GM12864 (cell line): ENCODE measurements around the gene PIEZO2.

Experiments used
- DNase-seq: peaks from one replicate; pipeline ENCODE4 v3.0.0-alpha.2; 2011; ENCODE audit warnings: low read depth
- H3K4me3 ChIP-seq: 2 replicates; pipeline ENCODE4 v1.5.1; 2011; ENCODE audit warnings: mild to moderate bottlenecking, low read depth, low read length, control low read depth
- TF ChIP-seq, protein P1 (sequence below): IDR thresholded peaks from 2 replicates; pipeline ENCODE4 v1.5.1; 2011; ENCODE audit warnings: low read depth, mild to moderate bottlenecking, moderate library complexity, low read length, control low read depth, inconsistent platforms; ENCODE audit errors: missing control alignments

PIEZO2 gene

DNA sequence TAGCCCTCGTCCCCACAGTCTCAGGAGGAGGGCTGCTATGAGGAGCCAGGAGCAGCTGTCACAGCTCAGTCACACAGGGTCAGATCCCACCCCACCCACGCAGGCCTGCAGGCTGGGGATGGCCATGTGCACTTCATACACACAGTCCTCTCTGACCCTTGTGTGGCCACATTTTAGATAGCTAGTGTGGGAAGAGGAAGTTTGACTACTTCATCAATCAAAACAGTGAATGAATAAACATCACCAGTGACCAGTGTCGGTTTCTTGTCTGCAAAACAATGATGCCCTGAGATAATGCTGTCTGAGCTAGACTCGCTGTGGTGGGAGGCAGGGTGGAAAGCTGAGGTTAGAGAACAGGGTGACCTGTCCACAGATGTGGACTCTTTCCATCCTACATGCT lies 107.1 kb downstream of the PIEZO2 start:
- TF ChIP-seq, protein P1, sequence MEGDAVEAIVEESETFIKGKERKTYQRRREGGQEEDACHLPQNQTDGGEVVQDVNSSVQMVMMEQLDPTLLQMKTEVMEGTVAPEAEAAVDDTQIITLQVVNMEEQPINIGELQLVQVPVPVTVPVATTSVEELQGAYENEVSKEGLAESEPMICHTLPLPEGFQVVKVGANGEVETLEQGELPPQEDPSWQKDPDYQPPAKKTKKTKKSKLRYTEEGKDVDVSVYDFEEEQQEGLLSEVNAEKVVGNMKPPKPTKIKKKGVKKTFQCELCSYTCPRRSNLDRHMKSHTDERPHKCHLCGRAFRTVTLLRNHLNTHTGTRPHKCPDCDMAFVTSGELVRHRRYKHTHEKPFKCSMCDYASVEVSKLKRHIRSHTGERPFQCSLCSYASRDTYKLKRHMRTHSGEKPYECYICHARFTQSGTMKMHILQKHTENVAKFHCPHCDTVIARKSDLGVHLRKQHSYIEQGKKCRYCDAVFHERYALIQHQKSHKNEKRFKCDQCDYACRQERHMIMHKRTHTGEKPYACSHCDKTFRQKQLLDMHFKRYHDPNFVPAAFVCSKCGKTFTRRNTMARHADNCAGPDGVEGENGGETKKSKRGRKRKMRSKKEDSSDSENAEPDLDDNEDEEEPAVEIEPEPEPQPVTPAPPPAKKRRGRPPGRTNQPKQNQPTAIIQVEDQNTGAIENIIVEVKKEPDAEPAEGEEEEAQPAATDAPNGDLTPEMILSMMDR, result no peak
- no peak overlapping the region for H3K4me3 ChIP-seq
- no peak for DNase-seq

DNA sequence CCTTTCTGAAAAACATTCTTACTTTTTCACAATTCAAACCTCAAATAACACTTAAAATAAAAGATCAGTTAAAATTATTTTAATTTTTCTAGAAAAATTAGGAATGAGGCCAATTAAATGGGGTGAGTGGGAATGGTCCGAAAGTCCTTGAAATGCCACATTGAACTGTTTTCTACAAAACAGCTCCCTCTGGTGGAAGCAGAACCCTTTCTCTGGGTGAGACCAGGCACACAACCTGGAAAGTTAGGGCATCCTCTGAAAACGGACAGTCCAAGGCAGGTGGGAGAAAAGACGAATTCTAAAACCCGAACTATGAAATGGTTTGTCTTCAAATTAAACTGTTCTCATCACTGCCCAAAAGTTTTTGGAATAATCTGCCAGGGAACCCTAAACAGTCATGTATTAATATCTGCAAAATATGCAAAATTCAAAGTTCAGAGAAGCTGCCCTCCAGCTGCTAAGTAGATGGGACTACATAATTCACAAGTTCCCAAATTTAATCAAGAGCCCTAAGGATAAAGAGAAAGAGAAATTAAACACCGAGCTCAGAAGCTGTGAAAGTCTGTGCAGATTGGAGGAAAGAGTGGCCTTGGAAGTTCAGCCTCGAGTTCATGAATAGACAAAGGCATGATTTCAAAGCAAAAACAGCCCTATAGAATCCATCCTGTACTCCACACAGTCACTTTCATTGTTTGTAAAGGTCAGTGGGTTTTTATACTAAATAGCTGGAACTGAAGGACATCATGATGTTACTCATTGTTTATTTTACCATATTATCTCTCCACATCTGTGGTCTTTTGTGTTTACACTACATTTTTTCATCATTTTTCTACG lies 108.3 kb downstream of the PIEZO2 start:
- TF ChIP-seq, protein P1, result peak; percentile 71
- no peak overlapping the region for H3K4me3 ChIP-seq
- no peak for DNase-seq

- DNase-seq, result no peak
- TF ChIP-seq, protein P1, result no peak
- H3K4me3 ChIP-seq, result no peak overlapping the region
Measured at GRCh38 chr18:11040359-11040758, 109.0 kb downstream of the PIEZO2 start.

- TF ChIP-seq, protein P1, result no peak
- DNase-seq, result no peak
Measured at GRCh38 chr18:11037533-11038240, 111.7 kb downstream of the PIEZO2 start.

DNA sequence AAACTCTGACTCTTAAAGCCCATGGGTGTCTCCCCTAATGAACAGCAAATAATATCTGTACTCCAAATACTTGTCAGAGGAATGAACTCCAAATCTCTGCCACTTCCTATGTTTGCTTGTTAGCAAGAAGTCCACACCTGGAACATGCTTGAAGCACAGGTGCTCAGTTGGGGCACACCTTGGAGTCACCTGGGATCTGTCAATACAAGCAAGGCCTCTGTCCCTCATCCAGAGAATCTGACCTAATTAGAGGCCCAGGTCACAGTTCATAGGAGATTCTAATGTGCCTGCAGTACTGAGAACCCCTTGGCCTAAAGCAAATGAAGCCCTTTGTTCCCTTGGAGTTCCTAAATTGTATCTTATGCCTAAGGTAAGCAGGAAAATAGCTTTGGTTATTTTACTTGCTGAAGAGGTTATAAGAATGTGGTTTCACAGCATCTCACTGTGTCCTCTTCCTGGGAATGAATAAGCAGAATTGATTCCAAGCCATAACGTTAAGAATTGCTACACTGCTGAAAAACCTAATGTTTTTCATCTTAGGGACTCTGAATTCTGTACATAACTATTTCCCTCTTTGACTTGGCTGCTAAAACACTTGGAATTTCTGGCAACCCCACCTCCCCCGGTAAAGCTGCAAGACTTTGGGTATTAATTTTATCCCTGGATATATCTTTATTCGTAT lies 113.4 kb downstream of the PIEZO2 start:
- no peak for DNase-seq
- TF ChIP-seq, protein P1, result no peak
- H3K4me3 ChIP-seq, result no peak overlapping the region

More at GRCh38 chr18:11037533-11038240, 111.7 kb downstream of the PIEZO2 start:
- H3K4me3 ChIP-seq, result no peak overlapping the region

- DNase-seq, result no peak
- TF ChIP-seq, protein P1, result no peak
- H3K4me3 ChIP-seq, result no peak overlapping the region
Measured at GRCh38 chr18:11035376-11035775, 114.0 kb downstream of the PIEZO2 start.
